A549 treated with GW870086 at 1 μM for 4 hours (cell line): ENCODE measurements around the gene CDC14A. TPM values are rescaled to one million over a fixed set of nuclear protein-coding genes. Genes with fewer than 3 reads are reported as not detected.

Source experiments
- total RNA-seq: library from RNA; stranded (reverse); fragments of 200-300 nt; extraction: Qiagen RNA extraction; gene quantifications from 5 replicates; pipeline ENCODE4 v1.2.3, GENCODE V29; 2022; ENCODE audit warnings: low read depth

The CDC14A gene, protein sequence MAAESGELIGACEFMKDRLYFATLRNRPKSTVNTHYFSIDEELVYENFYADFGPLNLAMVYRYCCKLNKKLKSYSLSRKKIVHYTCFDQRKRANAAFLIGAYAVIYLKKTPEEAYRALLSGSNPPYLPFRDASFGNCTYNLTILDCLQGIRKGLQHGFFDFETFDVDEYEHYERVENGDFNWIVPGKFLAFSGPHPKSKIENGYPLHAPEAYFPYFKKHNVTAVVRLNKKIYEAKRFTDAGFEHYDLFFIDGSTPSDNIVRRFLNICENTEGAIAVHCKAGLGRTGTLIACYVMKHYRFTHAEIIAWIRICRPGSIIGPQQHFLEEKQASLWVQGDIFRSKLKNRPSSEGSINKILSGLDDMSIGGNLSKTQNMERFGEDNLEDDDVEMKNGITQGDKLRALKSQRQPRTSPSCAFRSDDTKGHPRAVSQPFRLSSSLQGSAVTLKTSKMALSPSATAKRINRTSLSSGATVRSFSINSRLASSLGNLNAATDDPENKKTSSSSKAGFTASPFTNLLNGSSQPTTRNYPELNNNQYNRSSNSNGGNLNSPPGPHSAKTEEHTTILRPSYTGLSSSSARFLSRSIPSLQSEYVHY
- total RNA-seq, result 2.2 to 3.3 TPM (median 2.8 TPM) in 5 replicates

GRCh38 chr1:100352267-100353070 is at the start of gene CDC14A:
Gene CDC14A, plus strand, starts transcription at chr1:100352506. Its CDS starts 449 bp downstream, at chr1:100352955.

Other genes with a start within 250 kb of the CDC14A start
- 2.6 to 5.0 TPM (median 3.7 TPM) in 5 replicates for gene SASS6, start 219.6 kb upstream of the CDC14A start, total RNA-seq
- gene TRMT13, start 219.3 kb upstream of the CDC14A start, total RNA-seq, result 4.2 to 7.3 TPM (median 7.1 TPM) in 5 replicates
- 0.10 TPM in 1 of 5 replicates, not detected in the others for gene LRRC39, start 174.2 kb upstream of the CDC14A start, total RNA-seq
- 3.3 to 4.0 TPM (median 3.7 TPM) in 5 replicates for gene DBT, start 102.7 kb upstream of the CDC14A start, total RNA-seq
- 21.5 to 24.2 TPM (median 22.4 TPM) in 5 replicates for gene RTCA, start 86.3 kb upstream of the CDC14A start, total RNA-seq
- gene GPR88, start 185.6 kb downstream of the CDC14A start, total RNA-seq, result not detected in 5 replicates